ENCODE measurements around the gene DEFB124. TPM values are rescaled to one million over a fixed set of nuclear protein-coding genes. Genes with fewer than 3 reads are reported as not detected.

The DEFB124 gene
- total RNA-seq, 1 donor from 2014 or later = 0.81 TPM

GRCh38 chr20:31425797-31426196 lies 49.1 kb downstream of the DEFB124 start:
- DNase-seq (ENCODE audit: low spot score) = no peak

GRCh38 chr20:31418307-31418706 lies 56.6 kb downstream of the DEFB124 start:
- DNase-seq (ENCODE audit: low spot score) = no peak

- DNase-seq (ENCODE audit: low spot score) = no peak
Observed at GRCh38 chr20:31415653-31416052, 59.3 kb downstream of the DEFB124 start.

Other genes with a start within 250 kb of the DEFB124 start
- not detected for gene DEFB115, start 217.5 kb downstream of the DEFB124 start, total RNA-seq
- gene DEFB116, start 166.5 kb downstream of the DEFB124 start, total RNA-seq = not detected
- gene DEFB118, start 106.5 kb downstream of the DEFB124 start, total RNA-seq = not detected
- not detected for gene DEFB119, start 84.5 kb downstream of the DEFB124 start, total RNA-seq
- gene DEFB121, start 68.9 kb downstream of the DEFB124 start, total RNA-seq = not detected
- gene DEFB123, start 34.5 kb downstream of the DEFB124 start, total RNA-seq = not detected
- gene REM1, start 161 bp upstream of the DEFB124 start, total RNA-seq = 2.3 TPM
- 204 TPM for gene HM13, start 39.3 kb upstream of the DEFB124 start, total RNA-seq
- 59.7 TPM for gene ID1, start 130.2 kb upstream of the DEFB124 start, total RNA-seq
- 3.8 TPM for gene COX4I2, start 162.8 kb upstream of the DEFB124 start, total RNA-seq
- 191 TPM for gene BCL2L1, start 247.7 kb upstream of the DEFB124 start, total RNA-seq

Measured in mucosa of gallbladder (tissue), 1 donor.